ENCODE results near the gene ACCSL.
A peak's percentile ranks its signal among the peaks of the same experiment; 100 is the strongest.

ACCSL gene

GRCh38 chr11:44033856-44034255 lies 13.9 kb upstream of the ACCSL start:
- H3K4me1 Mint-ChIP-seq: peaks cover 34% of the 10 kb centered on the region
- H3K27ac Mint-ChIP-seq: no peak overlapping the region
- no peak for DNase-seq
- TF ChIP-seq CTCF (IDR thresholded peaks at IDR 0.05): no peak
- H3K4me3 Mint-ChIP-seq: no peak overlapping the region
- no peaks in the 10 kb centered on the region for H3K9me3 Mint-ChIP-seq
- H3K36me3 Mint-ChIP-seq (ENCODE audit: low read depth): no peaks in the 10 kb centered on the region
- H3K27me3 Mint-ChIP-seq (ENCODE audit: low read depth, poor library complexity): peaks cover 17% of the 10 kb centered on the region

- Mint-ChIP-seq H3K27me3 (ENCODE audit: low read depth, poor library complexity) (peaks cover 18% of the 10 kb centered on the region), H3K9me3 (no peaks in the 10 kb centered on the region), H3K27ac (no peak overlapping the region), H3K4me3 (no peak overlapping the region), H3K36me3 (ENCODE audit: low read depth) (no peaks in the 10 kb centered on the region), H3K4me1 (peaks cover 34% of the 10 kb centered on the region)
- TF ChIP-seq CTCF (IDR thresholded peaks at IDR 0.05): no peak
- DNase-seq: no peak
Measured at GRCh38 chr11:44034639-44035038, 13.1 kb upstream of the ACCSL start.

- peaks cover 18% of the 10 kb centered on the region for H3K27me3 Mint-ChIP-seq (ENCODE audit: low read depth, poor library complexity)
- H3K27ac Mint-ChIP-seq: no peak overlapping the region
- H3K36me3 Mint-ChIP-seq (ENCODE audit: low read depth): no peaks in the 10 kb centered on the region
- H3K4me1 Mint-ChIP-seq: peaks cover 14% of the 10 kb centered on the region
- no peak overlapping the region for H3K4me3 Mint-ChIP-seq
- peak; percentile 78 for DNase-seq
- peak; percentile 89 for TF ChIP-seq CTCF (IDR thresholded peaks at IDR 0.05)
- H3K9me3 Mint-ChIP-seq: peaks cover 10% of the 10 kb centered on the region
Measured at GRCh38 chr11:44036811-44037657, 10.7 kb upstream of the ACCSL start.

- peaks cover 16% of the 10 kb centered on the region for H3K27me3 Mint-ChIP-seq (ENCODE audit: low read depth, poor library complexity)
- DNase-seq: no peak
- peaks cover 10% of the 10 kb centered on the region for H3K9me3 Mint-ChIP-seq
- H3K36me3 Mint-ChIP-seq (ENCODE audit: low read depth): no peaks in the 10 kb centered on the region
- no peak overlapping the region for H3K27ac Mint-ChIP-seq
- no peak overlapping the region for H3K4me3 Mint-ChIP-seq
- peak; percentile 4 for TF ChIP-seq CTCF (IDR thresholded peaks at IDR 0.05)
- H3K4me1 Mint-ChIP-seq: peaks cover 9% of the 10 kb centered on the region
Measured at GRCh38 chr11:44037658-44037998, 10.2 kb upstream of the ACCSL start.

GRCh38 chr11:44043157-44043556 lies 4.6 kb upstream of the ACCSL start:
- no peak for DNase-seq
- peaks cover 33% of the 10 kb centered on the region for H3K27me3 Mint-ChIP-seq (ENCODE audit: low read depth, poor library complexity)
- H3K4me1 Mint-ChIP-seq: no peaks in the 10 kb centered on the region
- TF ChIP-seq CTCF (IDR thresholded peaks at IDR 0.05): no peak
- peaks cover 10% of the 10 kb centered on the region for H3K9me3 Mint-ChIP-seq
- no peak overlapping the region for H3K4me3 Mint-ChIP-seq
- H3K27ac Mint-ChIP-seq: no peak overlapping the region
- no peaks in the 10 kb centered on the region for H3K36me3 Mint-ChIP-seq (ENCODE audit: low read depth)

- Mint-ChIP-seq H3K27me3 (ENCODE audit: low read depth, poor library complexity) (peaks cover 26% of the 10 kb centered on the region), H3K27ac (no peak overlapping the region), H3K9me3 (peaks cover 5% of the 10 kb centered on the region), H3K36me3 (ENCODE audit: low read depth) (no peaks in the 10 kb centered on the region), H3K4me3 (no peak overlapping the region), H3K4me1 (no peaks in the 10 kb centered on the region)
- no peak for DNase-seq
- no peak for TF ChIP-seq CTCF (IDR thresholded peaks at IDR 0.05)
Measured at GRCh38 chr11:44046182-44046581, 1.6 kb upstream of the ACCSL start.
